Measurements from ENCODE around the gene HESX1. TPM values are rescaled to one million over a fixed set of nuclear protein-coding genes. Genes with fewer than 3 reads are reported as not detected.

HESX1 gene
- total and polyA plus RNA-seq, 3 experiments from 2014 or later, result 0.44 TPM; not detected in 2

DNA sequence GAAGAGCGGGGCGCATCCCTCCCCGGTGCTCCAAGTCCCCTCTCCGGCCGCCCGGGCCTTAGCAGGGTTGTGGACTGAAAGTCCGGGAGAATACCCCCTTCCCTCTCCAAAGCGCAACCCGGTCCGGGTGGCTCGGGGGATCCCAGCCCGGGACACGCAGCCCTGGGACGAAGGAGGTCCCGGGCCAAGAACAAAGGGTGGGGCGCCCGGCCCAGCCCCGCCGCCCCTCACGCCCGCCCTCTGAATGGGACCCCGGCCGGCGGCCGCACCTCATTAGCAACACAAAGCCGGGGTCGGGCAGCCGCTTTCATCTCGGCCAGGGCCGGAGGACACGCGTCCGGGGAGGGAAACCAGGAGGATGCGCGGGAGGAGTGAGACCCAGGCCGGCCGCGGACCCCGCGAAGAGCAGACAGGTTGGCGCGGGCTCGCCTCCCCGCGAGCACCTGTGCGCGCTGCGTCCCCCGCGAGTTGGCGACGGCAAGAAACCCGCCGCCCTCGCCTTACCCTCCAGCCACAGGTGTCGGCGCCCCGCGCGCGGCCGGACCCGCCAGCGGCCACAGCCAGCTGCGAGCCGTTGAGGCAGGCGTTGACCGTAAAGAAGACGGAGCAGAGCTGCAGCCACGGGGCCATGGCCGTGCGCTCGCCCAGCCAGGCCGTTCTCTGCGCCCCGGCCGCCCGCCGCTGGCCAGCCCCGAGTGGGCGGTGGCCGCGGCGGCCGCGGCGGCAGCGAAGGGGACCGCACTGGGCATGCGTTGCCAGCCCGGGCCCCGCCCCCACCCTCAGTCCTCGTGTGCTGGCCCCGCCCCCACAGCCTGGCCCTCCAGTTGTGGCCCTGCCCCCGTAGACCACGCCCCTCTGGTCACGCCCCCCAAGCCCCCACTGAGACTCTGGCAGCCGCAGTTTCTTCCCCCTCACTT lies 34.9 kb downstream of the HESX1 start, which contains the start of gene IL17RD:
Gene IL17RD (minus strand): TSS at position 697 of the 917 bp plus-strand sequence. CDS start 67 bp downstream, at position 630.
- no peaks in the 10 kb centered on the region for H3K36me3 ChIP-seq (ENCODE audit: insufficient read depth, low read length)
- peak within 1 kb of the TSS; percentile 75 to 94 (median 83) for H3K4me3 Mint-ChIP-seq
- no peaks in the 10 kb centered on the region for H3K36me3 Mint-ChIP-seq
- H3K9me3 ChIP-seq (ENCODE audit: low read length), result no peaks in the 10 kb centered on the region
- peaks cover 6% of the 10 kb centered on the region for H3K4me1 ChIP-seq (ENCODE audit: insufficient read depth, low read length)
- peaks cover 13 to 21% (median 18%) of the 10 kb centered on the region in 3 donors for H3K4me1 Mint-ChIP-seq
- H3K27me3 ChIP-seq (ENCODE audit: insufficient read depth, low read length, poor library complexity, severe bottlenecking), result peaks cover 28% of the 10 kb centered on the region
- POLR2A ChIA-PET, result no interaction called here
- peaks cover 0 to 2% (median 0%) of the 10 kb centered on the region in 5 donors for H3K9me3 Mint-ChIP-seq
- peak within 1 kb of the TSS in 2 of 8 donors; percentile 52 to 78 for H3K27ac Mint-ChIP-seq
- no peak within 1 kb of the TSS for H3K27ac ChIP-seq (ENCODE audit: low read depth, low read length)
- H3K4me3 ChIP-seq (ENCODE audit: low read length), result no peak within 1 kb of the TSS
- CTCF ChIA-PET, result no interaction called here
- DNase-seq, result peak; percentile 5 to 51 (median 32)
- H3K27me3 Mint-ChIP-seq, result peaks cover 50 to 71% of the 10 kb centered on the region in 2 donors

DNA sequence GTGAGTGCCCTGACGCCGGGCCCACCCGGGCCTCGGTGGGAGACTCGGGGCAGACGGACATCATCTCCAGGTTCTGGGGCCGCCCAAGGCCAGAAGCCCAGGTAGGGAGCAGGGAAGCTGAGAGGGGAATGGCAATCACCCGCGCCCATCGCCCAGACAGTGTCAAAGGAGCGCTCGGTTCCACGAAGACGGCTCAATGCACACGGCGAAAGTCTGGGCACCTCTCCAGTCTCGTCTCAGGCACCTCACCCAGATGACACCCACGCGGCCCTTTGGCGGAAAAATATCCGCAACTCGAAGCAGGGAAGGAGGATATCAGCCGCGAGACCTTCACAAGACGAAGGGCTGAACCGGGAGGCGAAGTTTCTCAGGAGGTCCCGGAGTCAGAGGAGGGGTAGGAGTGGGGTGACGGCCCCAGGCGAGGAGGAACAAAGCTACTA lies 35.5 kb downstream of the HESX1 start:
- peaks cover 10% of the 10 kb centered on the region for H3K4me1 ChIP-seq (ENCODE audit: insufficient read depth, low read length)
- peak in 1 of 5 donors; percentile 3 for DNase-seq
- H3K4me3 ChIP-seq (ENCODE audit: low read length), result no peak overlapping the region
- Mint-ChIP-seq H3K27me3 (peaks cover 48 to 67% of the 10 kb centered on the region in 2 donors), H3K4me3 (peak overlapping the region; percentile 75 to 94 (median 83)), H3K36me3 (no peaks in the 10 kb centered on the region), H3K4me1 (peaks cover 15 to 21% (median 21%) of the 10 kb centered on the region in 3 donors), H3K9me3 (peaks cover 0 to 2% (median 0%) of the 10 kb centered on the region in 5 donors), H3K27ac (peak overlapping the region in 2 of 8 donors; percentile 52 to 78)
- H3K27me3 ChIP-seq (ENCODE audit: insufficient read depth, low read length, poor library complexity, severe bottlenecking), result peaks cover 24% of the 10 kb centered on the region
- no peaks in the 10 kb centered on the region for H3K36me3 ChIP-seq (ENCODE audit: insufficient read depth, low read length)
- ChIA-PET POLR2A (no interaction called here), CTCF (no interaction called here)
- no peaks in the 10 kb centered on the region for H3K9me3 ChIP-seq (ENCODE audit: low read length)
- no peak overlapping the region for H3K27ac ChIP-seq (ENCODE audit: low read depth, low read length)

DNA sequence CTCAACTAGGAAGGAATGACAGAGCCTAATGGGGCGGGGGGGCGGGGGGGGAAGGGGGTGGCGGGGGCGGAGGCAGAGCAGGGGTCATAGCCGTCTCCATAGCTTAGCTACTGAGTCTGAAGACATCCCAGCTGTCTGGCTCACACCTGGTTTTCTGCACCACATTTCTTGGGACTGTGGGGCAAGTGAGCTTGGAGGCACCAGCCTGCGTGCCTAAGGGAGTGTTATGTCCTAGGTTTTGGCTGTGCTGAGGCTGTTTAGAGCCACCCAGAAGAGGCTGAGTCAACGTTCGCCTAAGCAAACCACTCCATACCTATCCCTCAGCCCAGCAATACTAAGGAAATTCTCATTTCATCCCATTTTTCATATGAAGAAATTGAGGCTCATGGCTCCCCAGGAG lies 36.0 kb downstream of the HESX1 start:
- H3K4me3 ChIP-seq (ENCODE audit: low read length), result no peak overlapping the region
- peaks cover 24% of the 10 kb centered on the region for H3K27me3 ChIP-seq (ENCODE audit: insufficient read depth, low read length, poor library complexity, severe bottlenecking)

DNA sequence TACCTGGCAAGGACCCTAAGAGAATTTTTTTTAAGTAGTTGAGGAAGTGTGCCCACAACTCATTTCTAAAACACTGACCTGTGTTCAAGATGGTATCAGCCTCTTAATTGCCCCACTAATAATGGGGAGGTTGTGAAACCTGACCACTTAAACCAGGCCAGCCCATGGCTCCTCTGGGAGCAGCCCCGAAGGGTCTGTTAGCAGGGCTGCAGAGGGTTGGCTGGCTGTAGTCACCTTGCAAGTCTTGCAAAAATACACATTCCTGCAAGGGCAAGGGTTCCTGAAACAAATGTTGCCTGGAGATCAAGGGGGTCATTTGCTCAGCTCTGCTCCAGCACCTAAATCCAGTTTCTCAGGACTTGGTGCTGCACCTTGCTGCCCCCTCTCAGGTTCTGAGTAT lies 37.9 kb downstream of the HESX1 start:
- ChIA-PET CTCF (no interaction called here), POLR2A (no interaction called here)
- H3K4me3 Mint-ChIP-seq, result no peak overlapping the region
- peaks cover 14% of the 10 kb centered on the region for H3K4me1 ChIP-seq (ENCODE audit: insufficient read depth, low read length)
- H3K4me3 ChIP-seq (ENCODE audit: low read length), result no peak overlapping the region
- no peaks in the 10 kb centered on the region for H3K36me3 Mint-ChIP-seq
- H3K27me3 Mint-ChIP-seq, result peaks cover 35 to 51% of the 10 kb centered on the region in 2 donors
- H3K27ac Mint-ChIP-seq, result no peak overlapping the region
- H3K9me3 Mint-ChIP-seq, result peaks cover 0 to 2% (median 0%) of the 10 kb centered on the region in 5 donors
- no peaks in the 10 kb centered on the region for H3K9me3 ChIP-seq (ENCODE audit: low read length)
- peaks cover 22 to 30% (median 27%) of the 10 kb centered on the region in 3 donors for H3K4me1 Mint-ChIP-seq
- H3K36me3 ChIP-seq (ENCODE audit: insufficient read depth, low read length), result no peaks in the 10 kb centered on the region
- H3K27ac ChIP-seq (ENCODE audit: low read depth, low read length), result no peak overlapping the region
- peaks cover 18% of the 10 kb centered on the region for H3K27me3 ChIP-seq (ENCODE audit: insufficient read depth, low read length, poor library complexity, severe bottlenecking)
- DNase-seq, result no peak

More for the DNA sequence above, 36.0 kb downstream of the HESX1 start:
- no peak overlapping the region for H3K27ac Mint-ChIP-seq
- H3K36me3 ChIP-seq (ENCODE audit: insufficient read depth, low read length), result no peaks in the 10 kb centered on the region
- H3K36me3 Mint-ChIP-seq, result no peaks in the 10 kb centered on the region
- H3K27me3 Mint-ChIP-seq, result peaks cover 46 to 64% of the 10 kb centered on the region in 2 donors
- H3K4me3 Mint-ChIP-seq, result peak overlapping the region; percentile 75 to 94 (median 83)
- ChIA-PET CTCF (no interaction called here), POLR2A (no interaction called here)
- H3K9me3 Mint-ChIP-seq, result peaks cover 0 to 2% (median 0%) of the 10 kb centered on the region in 5 donors
- peaks cover 14% of the 10 kb centered on the region for H3K4me1 ChIP-seq (ENCODE audit: insufficient read depth, low read length)
- peaks cover 20 to 26% (median 24%) of the 10 kb centered on the region in 3 donors for H3K4me1 Mint-ChIP-seq
- DNase-seq, result no peak
- no peaks in the 10 kb centered on the region for H3K9me3 ChIP-seq (ENCODE audit: low read length)
- no peak overlapping the region for H3K27ac ChIP-seq (ENCODE audit: low read depth, low read length)

DNA sequence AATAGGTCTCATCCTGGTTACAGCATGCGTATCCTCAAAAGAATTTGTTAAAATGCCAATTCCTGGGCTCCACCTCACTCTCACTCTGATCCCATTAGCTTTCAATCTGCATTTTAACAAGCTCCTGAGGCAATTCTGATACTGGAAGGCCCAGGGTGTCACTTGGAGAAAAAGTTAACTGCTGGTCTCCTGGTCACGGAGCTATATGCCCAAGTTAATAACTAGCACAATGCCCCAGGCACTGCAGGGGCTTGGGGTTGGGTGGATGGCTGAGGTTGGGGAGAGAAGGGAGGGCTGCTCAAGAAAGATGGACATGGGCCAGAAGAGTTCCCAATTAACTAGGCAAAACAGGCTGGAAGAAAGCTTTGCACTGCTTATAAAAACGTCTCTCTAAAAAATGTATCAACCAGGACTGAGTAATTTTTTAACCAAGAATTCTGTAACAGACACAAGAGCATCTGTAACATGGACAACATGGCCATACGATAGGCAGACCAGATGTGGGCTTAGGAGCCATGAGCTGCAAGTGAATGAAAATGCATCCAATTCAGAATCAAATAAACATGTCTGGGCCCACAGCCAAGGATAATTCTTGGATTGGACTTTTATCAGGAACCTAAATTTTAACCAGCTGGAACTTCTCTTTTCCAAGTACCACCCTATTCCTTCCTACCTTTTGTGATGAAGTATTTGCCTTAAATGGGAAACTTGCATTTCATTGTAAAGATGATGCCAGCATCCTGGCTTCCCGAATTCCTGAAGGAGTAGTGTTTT lies 38.8 kb downstream of the HESX1 start:
- DNase-seq, result no peak
- Mint-ChIP-seq H3K36me3 (no peaks in the 10 kb centered on the region), H3K27ac (peak overlapping the region in 2 of 8 donors; percentile 9 to 75), H3K27me3 (peaks cover 26 to 48% of the 10 kb centered on the region in 2 donors), H3K4me3 (no peak overlapping the region), H3K4me1 (peaks cover 22 to 30% (median 27%) of the 10 kb centered on the region in 3 donors), H3K9me3 (peaks cover 0 to 2% (median 0%) of the 10 kb centered on the region in 5 donors)
- ChIA-PET CTCF (interaction anchor here (1.2 kb wide), 1 partner anchor 165 kb away, joined by 3 read pairs; no protein-coding TSS in a partner anchor), POLR2A (no interaction called here)
- H3K36me3 ChIP-seq (ENCODE audit: insufficient read depth, low read length), result no peaks in the 10 kb centered on the region
- peaks cover 14% of the 10 kb centered on the region for H3K4me1 ChIP-seq (ENCODE audit: insufficient read depth, low read length)
- no peak overlapping the region for H3K4me3 ChIP-seq (ENCODE audit: low read length)
- no peak overlapping the region for H3K27ac ChIP-seq (ENCODE audit: low read depth, low read length)
- peaks cover 12% of the 10 kb centered on the region for H3K27me3 ChIP-seq (ENCODE audit: insufficient read depth, low read length, poor library complexity, severe bottlenecking)
- no peaks in the 10 kb centered on the region for H3K9me3 ChIP-seq (ENCODE audit: low read length)

DNA sequence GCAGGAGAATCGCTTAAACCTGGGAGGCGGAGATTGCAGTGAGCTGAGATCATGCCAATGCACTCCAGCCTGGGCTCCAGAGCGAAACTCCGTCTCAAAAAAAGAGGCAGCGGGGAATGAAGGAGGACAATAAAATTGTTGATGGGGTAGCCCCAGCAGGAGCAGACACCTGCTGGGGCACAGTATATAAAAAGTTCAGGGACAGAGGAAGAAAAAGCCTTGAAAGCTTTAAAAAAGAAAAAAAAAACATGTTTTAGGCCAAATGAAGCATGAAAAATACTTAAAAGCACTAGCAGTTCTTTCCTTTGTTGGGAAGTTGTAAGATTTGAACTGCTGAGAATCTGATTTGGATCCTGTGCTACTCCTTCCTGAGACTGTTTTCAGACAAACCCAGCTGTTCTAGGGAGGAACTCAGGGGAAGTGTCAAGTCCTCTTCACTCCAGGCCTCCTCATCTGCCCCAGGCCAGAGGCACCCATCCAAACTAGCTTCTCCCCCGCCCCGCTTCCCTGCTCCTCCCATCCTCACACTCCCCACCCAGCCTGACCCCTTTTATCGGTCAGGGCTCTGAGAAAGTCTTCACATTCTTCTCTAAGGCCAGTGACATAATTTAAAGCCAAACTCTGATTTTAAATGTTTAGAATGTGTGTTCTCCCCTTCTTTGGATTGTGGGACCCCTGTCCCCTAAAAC lies 39.6 kb downstream of the HESX1 start:
- ChIA-PET CTCF (interaction anchor here (1.2 to 1.5 kb wide), 2 partner anchors 9 to 164 kb away, joined by 3 to 6 read pairs; no protein-coding TSS in a partner anchor), POLR2A (no interaction called here)
- Histone ChIP-seq H3K27ac (ENCODE audit: low read depth, low read length) (no peak overlapping the region), H3K36me3 (ENCODE audit: insufficient read depth, low read length) (no peaks in the 10 kb centered on the region), H3K9me3 (ENCODE audit: low read length) (no peaks in the 10 kb centered on the region), H3K27me3 (ENCODE audit: insufficient read depth, low read length, poor library complexity, severe bottlenecking) (peaks cover 8% of the 10 kb centered on the region), H3K4me1 (ENCODE audit: insufficient read depth, low read length) (peaks cover 14% of the 10 kb centered on the region), H3K4me3 (ENCODE audit: low read length) (no peak overlapping the region)
- Mint-ChIP-seq H3K36me3 (no peaks in the 10 kb centered on the region), H3K4me3 (no peak overlapping the region), H3K4me1 (peaks cover 18 to 23% (median 22%) of the 10 kb centered on the region in 3 donors), H3K27me3 (peaks cover 22 to 46% of the 10 kb centered on the region in 2 donors), H3K27ac (peak overlapping the region in 2 of 8 donors; percentile 9 to 75), H3K9me3 (peaks cover 0 to 2% (median 0%) of the 10 kb centered on the region in 5 donors)
- no peak for DNase-seq

Data from CD8-positive, alpha-beta memory T cell (primary cell).